B cell (primary cell): ENCODE data around the gene BCL7C. TPM values are rescaled to one million over a fixed set of nuclear protein-coding genes. Genes with fewer than 3 reads are reported as not detected.

Experiments
- ATAC-seq: fragments of 200-7000 bp; cut with Tn5 transposase; one replicate; pipeline ENCODE4 v1.10.0; 2021; ENCODE audit warnings: low read depth, mild to moderate bottlenecking, moderate number of reproducible peaks, moderate library complexity
- CTCF ChIA-PET: fragments of 350-600 bp; sonication (Branson Sonifier 250); formaldehyde crosslinking; loops from one replicate; lab custom pipeline; 2021; ENCODE audit warnings: antibody characterized with exemption, inconsistent platforms; lab: Charles Lee
- POLR2A ChIA-PET: fragments of 350-600 bp; sonication (Branson Sonifier 250); formaldehyde crosslinking; loops from one replicate; lab custom pipeline; 2021; ENCODE audit warnings: antibody characterized with exemption; lab: Charles Lee
- DNase-seq: peaks from one replicate; pipeline ENCODE4 v3.0.0; 2013
- H2AFZ ChIP-seq: 2 replicates; pipeline ENCODE4 v1.6.1; 2012; ENCODE audit warnings: mild to moderate bottlenecking, low read depth, low read length; ENCODE audit not compliant: insufficient read depth, poor library complexity, severe bottlenecking
- H3K27ac ChIP-seq, 2 donors: 1 replicate in 1 of 2; 2 replicates in 1 of 2; pipeline ENCODE4 v1.5.1; 2012 to 2013; ENCODE audit warnings: low read length in 2 of 2, mild to moderate bottlenecking in 2 of 2, moderate library complexity in 1 of 2
- H3K27me3 ChIP-seq, 4 experiments: fragments of 200-600 bp in 1 of 4; sonication (generic) in 1 of 4; replicated peaks in 1 of 4; 1 replicate in 2 of 4; 2 replicates in 2 of 4; pipeline versions ENCODE4 v1.6.1 to v1.7.0; 2013 to 2016; ENCODE audit warnings: low read length in 3 of 4, mild to moderate bottlenecking in 2 of 4, mixed read lengths in 1 of 4, moderate library complexity in 1 of 4; ENCODE audit not compliant: insufficient read depth in 4 of 4, control insufficient read depth in 3 of 4; ENCODE audit errors: control extremely low read depth in 1 of 4
- H3K36me3 ChIP-seq, 2 experiments: replicated peaks in 1 of 2; 1 replicate in 1 of 2; 2 replicates in 1 of 2; pipeline versions ENCODE4 v1.6.1 to v1.7.1; 2013; ENCODE audit warnings: low read length in 1 of 2; ENCODE audit not compliant: insufficient read depth in 2 of 2, control insufficient read depth in 1 of 2; ENCODE audit errors: control extremely low read depth in 1 of 2, extremely low read depth in 1 of 2
- H3K4me1 ChIP-seq, 2 donors: fragments of 200-600 bp in 1 of 2; sonication (generic) in 1 of 2; 1 replicate in 1 of 2; 2 replicates in 1 of 2; pipeline versions ENCODE4 v1.5.1 to v1.6.1; 2013 to 2017; ENCODE audit warnings: low read length in 2 of 2; ENCODE audit not compliant: control insufficient read depth in 2 of 2, insufficient read depth in 2 of 2
- H3K4me2 ChIP-seq: replicated peaks from 2 replicates; pipeline ENCODE3; 2012; ENCODE audit warnings: mild to moderate bottlenecking, low read depth, low read length; ENCODE audit not compliant: poor library complexity, severe bottlenecking
- H3K4me3 ChIP-seq, 5 experiments: fragments of 200-600 bp in 1 of 5; sonication (generic) in 1 of 5; 1 replicate in 3 of 5; 2 replicates in 2 of 5; pipeline versions ENCODE4 v1.5.1 to v1.7.0; 2011 to 2016; ENCODE audit warnings: low read length in 4 of 5, mild to moderate bottlenecking in 4 of 5, low read depth in 2 of 5, control low read depth in 1 of 5, moderate library complexity in 1 of 5; ENCODE audit not compliant: insufficient read depth in 1 of 5; ENCODE audit errors: control extremely low read depth in 1 of 5, extremely low read depth in 1 of 5
- H3K79me2 ChIP-seq: fragments of 200-600 bp; sonication (generic); one replicate; pipeline ENCODE4 v1.6.0; 2016; ENCODE audit warnings: low read length; ENCODE audit not compliant: control insufficient read depth, insufficient read depth
- H3K9ac ChIP-seq: fragments of 200-600 bp; sonication (generic); 2 replicates; pipeline ENCODE4 v1.6.1; 2017; ENCODE audit warnings: mild to moderate bottlenecking, low read length, moderate library complexity
- H3K9me3 ChIP-seq, 3 donors: one replicate each; pipeline versions ENCODE4 v1.6.1 to v1.7.1; 2013; ENCODE audit warnings: low read length in 2 of 3; ENCODE audit not compliant: control insufficient read depth in 2 of 3, insufficient read depth in 1 of 3; ENCODE audit errors: control extremely low read depth in 1 of 3
- H4K20me1 ChIP-seq: 2 replicates; pipeline ENCODE4 v1.6.0; 2012; ENCODE audit warnings: mild to moderate bottlenecking, low read length; ENCODE audit not compliant: insufficient read depth, control insufficient read depth, poor library complexity, severe bottlenecking
- H3K27ac Mint-ChIP-seq: one replicate; pipeline ENCODE4 v1.8.0; 2021; ENCODE audit warnings: mixed read lengths
- H3K27me3 Mint-ChIP-seq: one replicate; pipeline ENCODE4 v1.8.0; 2021; ENCODE audit warnings: mixed read lengths
- H3K4me1 Mint-ChIP-seq: one replicate; pipeline ENCODE4 v1.8.0; 2021; ENCODE audit warnings: mixed read lengths
- H3K4me3 Mint-ChIP-seq: one replicate; pipeline ENCODE4 v1.8.0; 2021; ENCODE audit warnings: mixed read lengths
- H3K9me3 Mint-ChIP-seq: one replicate; pipeline ENCODE4 v1.8.0; 2022; ENCODE audit warnings: mixed read lengths; ENCODE audit not compliant: insufficient read depth
- CTCF ChIP-seq: fragments of 200-600 bp; IDR thresholded peaks from one replicate; pipeline ENCODE4 v1.8.0; 2022; ENCODE audit warnings: antibody characterized with exemption, mild to moderate bottlenecking
- EZH2 ChIP-seq: IDR thresholded peaks from 2 replicates; pipeline ENCODE4 v1.6.1; 2012; ENCODE audit warnings: borderline replicate concordance, low read depth, mild to moderate bottlenecking, moderate library complexity, low read length; ENCODE audit not compliant: insufficient read depth, poor library complexity, severe bottlenecking
- WGBS: methylation state at CpG from one replicate; pipeline ENCODE4 v1.1.5; 2013; ENCODE audit warnings: missing lambda C conversion rate; ENCODE audit not compliant: insufficient coverage; 5-methylcytosine and 5-hydroxymethylcytosine counted together
- intact Hi-C: fragments of 100-400 bp; cut with micrococcal nuclease; formaldehyde crosslinking; loops from one replicate; pipeline ENCODE4 v1.10.0; 2022
- polyA plus RNA-seq: library from polyadenylated mRNA; depleted of rRNA; stranded (reverse); fragments of >200 nt; gene quantifications from 2 replicates; pipeline ENCODE4 v1.2.3, GENCODE V29; 2012
- total RNA-seq, 2 donors: library from RNA; stranded (reverse); fragments of 120-200 nt in 1 of 2; gene quantifications; 1 replicate in 1 of 2; 2 replicates in 1 of 2; pipeline versions ENCODE4 v1.2.3 to v1.2.4, GENCODE V29; 2013 to 2022

The BCL7C gene
- total and polyA plus RNA-seq, 2 donors (not counting 1 experiment from before 2014, with no cell fraction given), result 17.1 to 30.5 TPM

- TF ChIP-seq CTCF (no peak), EZH2 (no peak)
- 97% methylated on average over 9 of the region's 11 CpGs for WGBS
- ATAC-seq (no peak), DNase-seq (peak; percentile 35)
- no peaks in the 10 kb centered on the region for H3K9me3 ChIP-seq
- Mint-ChIP-seq H3K9me3 (no peaks in the 10 kb centered on the region), H3K4me1 (peaks cover 19% of the 10 kb centered on the region), H3K4me3 (peak overlapping the region; percentile 69), H3K27ac (peak overlapping the region; percentile 56), H3K27me3 (no peaks in the 10 kb centered on the region)
- no peaks in the 10 kb centered on the region for H4K20me1 ChIP-seq
- intact Hi-C loops, result no loop called here
- H3K9ac ChIP-seq, result no peak overlapping the region
- H3K4me3 ChIP-seq, result no peak overlapping the region
- peak overlapping the region; percentile 92 for H3K4me2 ChIP-seq
- H3K27ac ChIP-seq, result no peak overlapping the region
- no peaks in the 10 kb centered on the region for H3K36me3 ChIP-seq
- ChIA-PET POLR2A (interaction anchor here (0.6 kb wide), 1 partner anchor 102 kb away, joined by 18 read pairs; no protein-coding TSS in a partner anchor), CTCF (interaction anchor here (1.4 to 5.0 kb wide), 3 partner anchors 17 to 80 kb away, joined by 3 to 23 read pairs (median 4); no protein-coding TSS in a partner anchor)
- H3K4me1 ChIP-seq, result peaks cover 0 to 21% of the 10 kb centered on the region in 2 donors
- H3K79me2 ChIP-seq, result no peaks in the 10 kb centered on the region
- H3K27me3 ChIP-seq, result no peaks in the 10 kb centered on the region
- no peak overlapping the region for H2AFZ ChIP-seq
Observed at GRCh38 chr16:30924913-30925631, 31.2 kb upstream of the BCL7C start.
